T-helper 2 cell (primary cell): ENCODE data around the gene FUT6.
A peak's percentile ranks its signal among the peaks of the same experiment; 100 is the strongest.

Source experiments
- DNase-seq, 5 experiments: peaks; one replicate each; pipeline versions ENCODE4 v3.0.0 to v3.0.0-alpha.2; 2012 to 2022

The FUT6 gene

DNA sequence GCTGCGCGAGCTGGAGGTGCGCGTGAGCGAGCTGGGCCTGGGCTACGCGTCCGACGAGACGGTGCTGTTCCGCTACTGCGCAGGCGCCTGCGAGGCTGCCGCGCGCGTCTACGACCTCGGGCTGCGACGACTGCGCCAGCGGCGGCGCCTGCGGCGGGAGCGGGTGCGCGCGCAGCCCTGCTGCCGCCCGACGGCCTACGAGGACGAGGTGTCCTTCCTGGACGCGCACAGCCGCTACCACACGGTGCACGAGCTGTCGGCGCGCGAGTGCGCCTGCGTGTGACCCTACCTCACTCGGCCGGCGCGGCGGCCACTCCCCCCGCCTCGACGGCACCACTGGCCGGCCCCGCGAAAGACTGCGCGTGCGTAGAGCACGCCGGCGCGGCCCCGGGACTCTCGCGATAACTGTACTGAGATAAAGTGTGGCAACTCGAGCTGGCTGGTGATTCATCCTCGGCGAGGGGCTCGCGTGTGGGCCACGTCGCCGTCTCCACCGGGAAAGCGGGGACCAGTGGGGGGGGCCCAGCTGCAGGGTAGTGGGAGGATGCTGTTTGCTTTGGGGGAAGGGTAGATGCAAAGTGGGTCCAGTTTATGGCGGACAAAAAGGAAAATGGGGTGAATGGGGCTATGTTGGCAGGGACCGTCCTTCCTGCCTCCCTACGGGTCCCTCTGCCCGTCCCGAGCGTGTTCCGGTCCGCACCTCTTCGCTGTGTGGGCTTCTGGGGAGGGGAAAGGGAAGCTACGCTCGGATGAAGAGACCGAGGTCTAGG lies 11.4 kb downstream of the FUT6 start:
- DNase-seq, result peak; percentile 78 to 97 (median 87)

- no peak for DNase-seq
Observed at GRCh38 chr19:5827342-5827890, 12.1 kb downstream of the FUT6 start.

DNA sequence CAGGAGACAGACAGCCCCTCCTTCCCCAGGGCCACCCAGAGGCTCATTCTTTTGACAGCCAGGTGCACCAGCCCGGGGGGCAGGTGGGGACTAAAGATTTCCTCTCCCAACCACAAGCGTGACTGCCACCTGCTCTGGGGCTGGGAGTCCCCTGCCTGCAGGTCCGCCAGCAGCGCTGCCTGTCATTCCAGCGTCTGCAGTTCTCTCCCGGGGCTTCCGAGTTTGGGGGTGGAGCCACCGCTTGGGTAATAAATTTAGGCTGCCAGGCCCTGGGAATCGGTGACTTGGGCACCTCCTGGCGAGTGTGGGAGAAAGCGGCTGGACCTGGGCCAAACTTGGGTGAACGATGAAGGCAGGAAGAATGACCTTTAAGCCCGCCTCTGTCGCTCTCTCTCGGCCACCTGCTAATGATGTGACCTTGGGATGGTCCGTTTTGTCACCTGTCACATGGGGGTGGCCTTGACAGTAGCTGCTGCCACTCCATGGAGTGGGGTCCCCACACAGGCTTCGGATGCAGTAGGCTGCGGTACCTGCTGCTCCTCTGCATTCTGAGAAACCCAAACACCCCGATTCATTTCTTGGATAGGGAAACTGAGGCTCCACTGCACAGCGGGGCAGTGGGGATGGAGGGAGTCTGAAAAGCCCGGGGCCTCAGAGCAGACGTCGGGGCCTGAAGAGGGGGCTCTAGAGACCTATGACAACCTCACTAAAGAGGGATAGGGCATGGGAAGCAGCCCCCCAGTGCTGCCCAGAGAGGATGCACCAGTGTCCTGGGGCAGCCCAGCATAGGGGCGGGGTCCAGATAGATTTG lies 12.8 kb downstream of the FUT6 start:
- peak in 1 of 5 experiments; percentile 19 for DNase-seq

GRCh38 chr19:5825178-5825577 lies 14.3 kb downstream of the FUT6 start:
- no peak for DNase-seq

DNA sequence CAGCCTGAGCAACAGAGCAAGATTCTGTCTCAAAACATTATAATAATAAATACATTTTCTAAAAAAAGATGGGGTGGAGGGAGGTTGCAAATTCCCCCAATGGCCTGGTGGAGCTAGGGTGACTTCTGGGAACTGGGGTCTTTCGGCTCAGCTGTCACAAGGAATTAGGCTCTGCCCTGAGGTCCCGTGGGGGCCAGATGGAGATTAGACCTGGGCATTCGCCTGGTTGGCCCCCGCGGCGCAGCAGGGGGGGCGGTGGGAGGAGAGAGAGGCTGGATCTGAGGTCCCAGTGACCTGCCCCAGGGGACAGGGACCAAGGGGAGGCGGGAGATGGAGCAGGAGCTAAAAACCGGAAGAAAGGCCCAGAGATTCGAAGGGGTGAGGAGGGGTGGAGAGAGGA lies 14.8 kb downstream of the FUT6 start:
- no peak for DNase-seq

GRCh38 chr19:5823579-5824281 lies 15.8 kb downstream of the FUT6 start:
- no peak for DNase-seq

GRCh38 chr19:5822181-5822844 lies 17.2 kb downstream of the FUT6 start:
- no peak for DNase-seq

DNA sequence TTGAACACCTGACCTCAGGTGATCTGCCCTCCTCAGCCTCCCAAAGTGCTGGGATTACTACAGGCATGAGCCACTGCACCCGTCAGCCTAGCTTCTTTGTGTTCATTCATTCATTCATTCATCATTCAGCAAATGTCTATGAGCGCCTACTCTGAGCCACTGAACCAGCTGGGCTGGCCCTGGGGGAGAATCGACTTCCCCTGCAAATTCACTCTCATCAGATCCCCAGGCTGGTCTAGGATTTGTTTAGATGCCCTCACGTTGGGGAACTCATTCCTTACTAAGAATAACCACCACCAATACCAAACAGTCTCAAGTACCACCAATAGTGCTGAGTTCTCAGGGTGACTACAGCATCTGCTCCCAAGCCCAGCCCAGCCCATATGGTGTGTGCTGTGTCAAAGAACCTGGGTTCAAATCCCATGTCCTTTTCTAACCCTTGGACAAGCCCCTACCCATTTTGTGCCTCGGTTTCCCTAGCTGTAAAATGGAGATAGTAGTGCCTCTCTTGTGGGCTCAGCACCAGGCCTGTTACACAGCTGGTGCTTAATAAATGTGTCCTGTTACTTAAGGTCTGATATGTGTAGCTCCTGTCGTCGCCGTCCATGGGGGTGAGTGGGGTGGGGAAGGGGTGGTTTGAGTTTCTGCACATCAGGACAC lies 17.9 kb downstream of the FUT6 start:
- DNase-seq, result no peak

DNA sequence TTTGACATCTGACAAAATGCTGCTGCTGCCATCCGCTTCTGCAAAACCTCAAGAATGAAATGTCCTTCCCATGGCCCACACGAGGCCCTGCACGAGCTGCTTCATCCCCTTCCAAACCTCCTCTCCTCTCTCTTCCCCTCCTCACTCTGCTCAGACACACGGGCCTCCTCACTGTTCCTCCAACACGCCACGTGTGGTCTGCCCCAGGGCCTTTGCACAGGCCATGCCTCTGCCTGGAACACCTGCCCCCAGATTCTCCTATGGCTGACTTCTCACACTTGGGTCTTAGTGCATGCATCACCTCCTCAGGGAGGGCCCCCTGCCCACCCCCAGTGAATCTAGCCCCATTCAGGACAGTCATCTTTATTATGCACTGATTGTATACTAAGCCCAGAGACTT lies 18.7 kb downstream of the FUT6 start:
- DNase-seq, result no peak

- DNase-seq, result no peak
Observed at GRCh38 chr19:5818594-5818993, 20.9 kb downstream of the FUT6 start.

GRCh38 chr19:5817218-5817617 lies 22.3 kb downstream of the FUT6 start:
- DNase-seq, result no peak

DNA sequence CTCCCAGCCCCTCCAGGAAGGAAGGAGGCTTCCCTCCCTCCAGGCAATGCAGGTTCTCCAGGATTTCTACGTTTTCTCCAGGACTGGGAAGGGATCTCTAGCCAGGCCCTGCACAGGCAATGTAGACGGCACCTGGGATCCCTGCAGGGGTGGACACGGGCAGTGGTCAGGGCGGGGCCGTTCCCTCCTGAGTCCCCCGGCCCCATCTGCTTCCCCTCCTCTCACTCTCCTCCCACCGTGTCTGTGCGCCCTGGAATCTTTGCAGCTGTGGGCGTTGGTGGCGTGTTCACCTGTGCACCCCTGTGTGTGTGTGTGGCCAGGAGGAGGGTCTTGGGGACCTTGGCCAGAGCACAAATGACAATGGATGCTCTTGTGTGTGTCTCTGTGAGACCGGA lies 24.7 kb downstream of the FUT6 start:
- no peak for DNase-seq

- no peak for DNase-seq
Observed at GRCh38 chr19:5814123-5814851, 25.2 kb downstream of the FUT6 start.

DNA sequence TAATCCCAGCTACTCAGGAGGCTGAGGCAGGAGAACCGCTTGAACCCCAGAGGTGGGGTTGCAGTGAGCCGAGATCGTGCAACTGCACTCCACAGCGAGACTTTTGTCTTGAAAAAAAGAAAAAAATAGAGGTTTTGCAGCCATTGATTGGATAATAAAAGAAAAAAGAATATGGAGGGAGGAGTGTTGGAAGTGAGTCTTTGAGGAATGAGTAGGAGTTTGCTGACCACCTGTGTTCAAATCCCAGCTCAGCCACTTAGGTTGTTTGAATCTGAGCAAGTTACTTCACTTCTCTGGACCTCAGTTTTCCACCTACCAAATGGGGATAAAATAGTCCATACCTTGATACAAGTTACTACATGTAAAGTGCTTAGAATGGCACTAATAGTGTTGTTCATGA lies 28.4 kb downstream of the FUT6 start:
- DNase-seq, result no peak

DNA sequence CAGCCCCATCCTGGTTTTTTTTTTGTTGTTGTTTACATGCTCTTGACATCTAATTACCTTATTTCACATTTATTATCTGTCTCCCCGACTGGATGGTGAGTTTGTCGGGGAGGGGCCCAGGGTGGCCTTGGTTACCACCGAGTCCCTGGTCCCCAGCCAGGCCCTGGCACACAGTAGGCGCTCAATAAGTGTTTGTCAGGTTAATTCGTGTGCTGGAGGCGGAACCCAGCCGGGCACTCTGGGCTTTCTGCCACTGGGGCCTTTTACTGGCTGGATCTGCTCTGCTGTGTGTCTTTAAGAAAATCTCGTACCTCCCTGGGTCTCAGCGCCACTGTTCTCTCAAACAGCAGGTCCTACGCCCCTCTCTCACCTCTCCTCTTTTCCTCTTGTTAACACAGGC lies 30.0 kb downstream of the FUT6 start:
- DNase-seq, result no peak

GRCh38 chr19:5809053-5809452 lies 30.4 kb downstream of the FUT6 start:
- no peak for DNase-seq

- no peak for DNase-seq
Observed at GRCh38 chr19:5808120-5808816, 31.2 kb downstream of the FUT6 start.

DNA sequence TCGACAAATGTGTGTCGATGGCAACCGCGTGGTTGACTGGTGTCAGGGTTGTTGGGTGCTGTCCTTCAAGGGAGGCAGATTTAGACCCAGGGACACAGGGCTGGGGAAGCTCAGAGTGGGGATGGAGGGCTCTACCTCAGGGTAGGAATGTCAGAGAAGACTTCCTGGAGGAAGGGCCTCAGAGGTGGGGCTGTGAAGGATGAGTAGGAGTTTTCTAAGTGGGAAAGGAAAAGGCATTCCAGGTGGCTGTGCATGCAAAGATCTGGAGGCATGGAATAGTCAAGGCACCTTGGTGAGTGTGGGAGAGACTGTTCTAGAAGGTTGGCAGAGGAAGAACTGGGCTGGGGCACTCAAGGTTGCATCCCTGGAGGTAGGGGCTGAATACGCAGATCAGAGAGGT lies 32.6 kb downstream of the FUT6 start:
- no peak for DNase-seq

DNA sequence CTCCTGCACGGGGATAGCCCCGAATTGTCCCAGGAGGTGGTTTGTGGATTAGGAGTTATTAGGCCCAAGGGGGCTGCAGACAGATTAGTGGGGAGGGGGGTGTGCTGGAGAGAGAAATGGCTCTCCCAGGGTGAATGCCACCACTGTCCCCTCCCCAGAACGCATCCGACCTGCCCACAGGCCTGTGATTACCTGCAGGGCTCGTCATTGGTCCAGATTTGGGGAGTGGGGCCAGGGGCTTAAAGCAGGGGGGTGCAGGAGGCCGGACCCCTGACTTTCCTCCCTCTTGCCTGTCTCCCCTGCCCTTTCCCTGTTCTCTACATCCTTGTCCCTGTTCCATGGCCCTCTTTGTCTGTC lies 33.4 kb downstream of the FUT6 start:
- DNase-seq, result no peak

- DNase-seq, result peak in 4 of 5 experiments; percentile 29 to 57 (median 46)
Observed at GRCh38 chr19:5805462-5806132, 33.9 kb downstream of the FUT6 start.
